Measurements from ENCODE around the gene LMNTD1.

LMNTD1 gene

DNA sequence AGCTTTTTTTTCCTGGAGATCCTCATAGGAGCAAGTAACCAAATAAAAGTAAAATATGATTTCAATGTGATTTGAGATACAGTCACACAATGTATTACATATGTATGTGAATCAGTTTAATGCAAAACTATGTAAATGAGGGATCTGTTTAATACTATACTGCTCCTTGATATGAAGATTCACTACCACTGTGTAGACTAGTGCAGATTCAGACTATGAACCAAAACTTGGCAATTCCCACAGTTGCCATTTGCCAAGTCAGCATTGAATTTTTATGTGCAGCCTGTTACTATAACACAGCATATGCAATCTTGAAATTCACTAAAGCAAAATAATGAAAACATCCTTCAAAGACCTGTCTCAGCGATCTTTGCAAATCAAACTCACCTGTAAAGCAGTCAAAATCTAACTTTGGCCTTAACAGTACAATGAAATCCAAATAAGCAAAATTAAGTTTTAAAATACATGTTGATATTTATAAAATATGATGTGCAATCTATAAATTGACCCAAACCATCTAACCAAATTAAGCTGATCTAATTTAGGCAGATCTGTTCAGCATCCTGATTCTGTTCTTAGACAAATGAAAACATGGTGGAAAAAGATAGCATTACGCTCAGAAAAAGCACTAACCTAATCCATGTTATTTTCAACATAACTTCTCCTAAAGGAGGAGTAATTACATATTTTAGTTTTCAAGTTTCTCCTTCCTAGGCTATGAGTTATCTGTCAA lies 25.5 kb upstream of the LMNTD1 start:
- no peak for DNase-seq (ENCODE audit: low read depth in 2 of 2)
- TF ChIP-seq, protein P1, sequence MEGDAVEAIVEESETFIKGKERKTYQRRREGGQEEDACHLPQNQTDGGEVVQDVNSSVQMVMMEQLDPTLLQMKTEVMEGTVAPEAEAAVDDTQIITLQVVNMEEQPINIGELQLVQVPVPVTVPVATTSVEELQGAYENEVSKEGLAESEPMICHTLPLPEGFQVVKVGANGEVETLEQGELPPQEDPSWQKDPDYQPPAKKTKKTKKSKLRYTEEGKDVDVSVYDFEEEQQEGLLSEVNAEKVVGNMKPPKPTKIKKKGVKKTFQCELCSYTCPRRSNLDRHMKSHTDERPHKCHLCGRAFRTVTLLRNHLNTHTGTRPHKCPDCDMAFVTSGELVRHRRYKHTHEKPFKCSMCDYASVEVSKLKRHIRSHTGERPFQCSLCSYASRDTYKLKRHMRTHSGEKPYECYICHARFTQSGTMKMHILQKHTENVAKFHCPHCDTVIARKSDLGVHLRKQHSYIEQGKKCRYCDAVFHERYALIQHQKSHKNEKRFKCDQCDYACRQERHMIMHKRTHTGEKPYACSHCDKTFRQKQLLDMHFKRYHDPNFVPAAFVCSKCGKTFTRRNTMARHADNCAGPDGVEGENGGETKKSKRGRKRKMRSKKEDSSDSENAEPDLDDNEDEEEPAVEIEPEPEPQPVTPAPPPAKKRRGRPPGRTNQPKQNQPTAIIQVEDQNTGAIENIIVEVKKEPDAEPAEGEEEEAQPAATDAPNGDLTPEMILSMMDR (IDR thresholded peaks at IDR 0.05; ENCODE audit: low read depth, low read length) = no peak
- no peak overlapping the region for H3K4me3 ChIP-seq (replicated peaks in 1 of 2; ENCODE audit: low read depth in 2 of 2, low read length in 2 of 2)

DNA sequence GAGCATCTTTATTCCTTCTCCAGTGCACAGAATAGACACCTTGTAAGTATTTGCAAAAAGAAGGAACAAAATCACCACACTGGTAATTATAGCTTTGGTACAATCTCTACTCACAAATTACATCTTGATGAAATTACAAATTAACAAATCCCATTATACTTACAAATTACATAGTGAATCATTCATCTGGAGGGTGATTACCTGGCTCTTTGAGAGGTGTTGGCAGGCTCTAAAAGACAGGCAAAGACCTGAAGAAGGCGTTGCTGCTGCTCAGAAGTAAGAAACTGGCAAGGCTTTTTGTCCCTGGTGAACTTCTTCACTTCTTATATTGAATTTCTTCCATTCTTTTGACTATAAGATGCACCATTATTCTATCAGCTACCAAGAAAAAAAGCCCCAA lies 21.7 kb upstream of the LMNTD1 start:
- no peak for DNase-seq (ENCODE audit: low read depth in 2 of 2)
- H3K4me3 ChIP-seq (replicated peaks in 1 of 2; ENCODE audit: low read depth in 2 of 2, low read length in 2 of 2) = no peak overlapping the region
- TF ChIP-seq, protein P1 (IDR thresholded peaks at IDR 0.05; ENCODE audit: low read depth, low read length) = no peak

DNA sequence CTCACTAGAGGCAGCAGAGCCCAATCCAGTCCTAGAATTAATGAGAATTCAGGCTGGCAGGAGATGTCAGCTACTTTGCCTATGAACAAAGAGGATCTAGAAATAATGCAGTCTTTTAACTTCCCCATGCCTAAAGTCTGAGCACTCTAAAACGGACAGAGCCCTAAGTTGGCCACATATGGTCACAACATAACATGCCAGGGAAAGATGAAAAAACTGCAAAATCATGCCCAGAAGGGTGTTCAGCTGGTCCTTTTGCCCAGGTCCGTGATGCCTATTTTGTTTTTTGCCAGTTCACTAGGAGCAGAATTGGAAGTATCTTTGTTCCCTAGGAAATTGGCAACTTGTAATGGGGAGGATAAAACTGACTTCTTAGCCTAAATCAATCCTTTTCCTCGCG lies 20.3 kb upstream of the LMNTD1 start:
- TF ChIP-seq, protein P1 (IDR thresholded peaks at IDR 0.05; ENCODE audit: low read depth, low read length) = no peak
- DNase-seq (ENCODE audit: low read depth in 2 of 2) = no peak
- H3K4me3 ChIP-seq (replicated peaks in 1 of 2; ENCODE audit: low read depth in 2 of 2, low read length in 2 of 2) = no peak overlapping the region

DNA sequence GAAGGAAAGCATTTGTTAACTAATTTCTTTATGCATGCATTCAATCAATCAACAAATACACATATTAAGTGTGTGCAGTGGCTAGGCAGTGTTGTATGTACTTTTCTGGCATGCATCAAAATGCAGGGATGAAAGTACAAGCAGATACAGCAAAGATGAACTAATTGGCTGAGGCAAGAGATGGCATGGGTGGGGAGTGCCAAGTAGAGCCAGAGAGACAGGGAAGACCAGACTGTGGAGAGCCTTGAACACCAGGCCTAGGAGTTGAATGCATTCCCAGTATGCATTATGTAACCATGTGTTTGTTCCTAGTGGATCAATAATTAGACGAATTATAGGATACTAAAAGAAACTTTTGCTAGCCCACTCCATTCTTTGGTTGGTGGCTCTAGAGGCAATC lies 17.3 kb upstream of the LMNTD1 start:
- TF ChIP-seq, protein P1 (IDR thresholded peaks at IDR 0.05; ENCODE audit: low read depth, low read length) = no peak
- no peak overlapping the region for H3K4me3 ChIP-seq (replicated peaks in 1 of 2; ENCODE audit: low read depth in 2 of 2, low read length in 2 of 2)
- DNase-seq (ENCODE audit: low read depth in 2 of 2) = no peak

DNA sequence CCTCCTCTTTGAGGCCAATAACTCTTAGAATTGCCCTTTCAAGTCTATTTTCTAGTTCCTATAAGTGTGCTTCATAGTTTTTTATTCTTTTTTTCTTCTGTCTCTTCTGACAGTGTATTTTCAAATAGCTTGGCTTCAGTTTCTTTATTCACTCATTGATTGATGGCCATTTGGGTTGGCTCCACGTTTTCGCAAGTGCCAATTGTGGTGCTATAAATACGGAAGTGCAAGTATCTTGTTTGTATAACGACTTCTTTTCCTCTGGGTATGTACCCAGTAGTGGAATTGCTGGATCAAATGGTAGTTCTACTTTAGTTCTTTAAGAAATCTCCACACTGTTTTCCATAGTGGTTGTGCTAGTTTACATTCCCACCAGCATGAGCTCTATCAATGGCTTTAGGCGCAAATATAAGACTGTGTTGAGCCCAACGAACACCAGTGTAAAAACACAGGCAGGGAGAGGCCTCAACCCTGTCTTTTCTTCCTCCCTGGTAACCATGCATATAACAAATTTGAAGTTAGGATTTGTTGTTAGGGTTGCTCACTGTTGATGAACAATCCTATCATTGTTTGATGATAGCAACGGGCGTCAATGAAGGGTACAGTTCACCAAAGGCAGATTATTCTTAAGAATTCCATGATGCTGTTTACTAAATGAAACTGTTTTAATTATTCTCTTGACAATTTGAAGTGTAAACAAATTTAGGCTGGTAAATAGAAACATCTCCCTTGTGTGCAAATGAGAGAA lies 13.3 kb upstream of the LMNTD1 start:
- TF ChIP-seq, protein P1 (IDR thresholded peaks at IDR 0.05; ENCODE audit: low read depth, low read length) = no peak
- H3K4me3 ChIP-seq (replicated peaks in 1 of 2; ENCODE audit: low read depth in 2 of 2, low read length in 2 of 2) = no peak overlapping the region
- no peak for DNase-seq (ENCODE audit: low read depth in 2 of 2)

DNA sequence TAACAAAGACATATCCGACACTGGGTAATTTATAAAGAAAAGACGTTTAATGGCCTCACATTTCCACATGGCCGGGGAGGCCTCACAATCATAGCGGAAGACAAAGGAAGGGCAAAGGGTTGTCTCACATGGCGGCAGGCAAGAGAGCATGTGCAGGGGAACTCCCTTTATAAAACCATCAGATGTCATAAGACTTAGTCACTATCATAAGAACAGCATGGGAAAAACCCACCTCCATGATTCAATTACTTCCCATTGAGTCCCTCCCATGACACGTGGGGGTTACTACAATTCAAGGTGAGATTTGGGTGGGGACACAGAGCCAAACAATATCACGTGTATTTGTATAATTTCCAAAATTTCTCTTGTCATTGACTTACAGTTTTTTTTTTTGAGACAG lies 5.5 kb upstream of the LMNTD1 start:
- H3K4me3 ChIP-seq (replicated peaks in 1 of 2; ENCODE audit: low read depth in 2 of 2, low read length in 2 of 2) = no peak overlapping the region
- TF ChIP-seq, protein P1 (IDR thresholded peaks at IDR 0.05; ENCODE audit: low read depth, low read length) = no peak
- peak in 1 of 2 donors; percentile 77 for DNase-seq (ENCODE audit: low read depth in 2 of 2)
